WTC11 (cell line): ENCODE results near the gene CHID1. TPM values are rescaled to one million over a fixed set of nuclear protein-coding genes. Genes with fewer than 3 reads are reported as not detected.

Experiments
- ELF4 ChIP-seq: sonication (generic); formaldehyde crosslinking; IDR thresholded peaks from 2 replicates; pipeline ENCODE4 v1.8.1; 2022; ENCODE audit warnings: low read depth, mild to moderate bottlenecking, moderate library complexity, missing genetic modification reagents
- GABPB1 ChIP-seq: sonication (generic); formaldehyde crosslinking; IDR thresholded peaks from 2 replicates; pipeline ENCODE4 v1.8.1; 2023; ENCODE audit warnings: mild to moderate bottlenecking, missing genetic modification reagents
- GTF2I ChIP-seq: fragments of 250-450 bp; sonication (Bioruptor Pico); conservative IDR thresholded peaks from 2 replicates; pipeline ENCODE4 v1.4.0; 2021; ENCODE audit warnings: mild to moderate bottlenecking
- IRF2 ChIP-seq: sonication (generic); formaldehyde crosslinking; IDR thresholded peaks from 2 replicates; pipeline ENCODE4 v1.8.0; 2022; ENCODE audit warnings: low read depth, missing genetic modification reagents, borderline replicate concordance
- KAT7 ChIP-seq: sonication (generic); formaldehyde crosslinking; IDR thresholded peaks from 2 replicates; pipeline ENCODE4 v1.8.1; 2023; ENCODE audit warnings: missing genetic modification reagents, mild to moderate bottlenecking, borderline replicate concordance
- NFATC4 ChIP-seq: fragments of 250-450 bp; sonication (Bioruptor Pico); IDR thresholded peaks from 2 replicates; pipeline ENCODE4 v1.9.0; 2021; ENCODE audit warnings: mild to moderate bottlenecking
- NR3C1 ChIP-seq: sonication (generic); formaldehyde crosslinking; conservative IDR thresholded peaks from 2 replicates; pipeline ENCODE4 v1.8.1; 2023; ENCODE audit warnings: low read depth, mild to moderate bottlenecking, missing genetic modification reagents
- TP53 ChIP-seq: sonication (generic); formaldehyde crosslinking; IDR thresholded peaks from 2 replicates; pipeline ENCODE4 v1.8.1; 2023; ENCODE audit warnings: mild to moderate bottlenecking, missing genetic modification reagents
- ZNF317 ChIP-seq: sonication (generic); formaldehyde crosslinking; IDR thresholded peaks from 2 replicates; pipeline ENCODE4 v1.8.1; 2023; ENCODE audit warnings: low read depth, mild to moderate bottlenecking, moderate library complexity, missing genetic modification reagents, borderline replicate concordance
- total RNA-seq: library from RNA; stranded (reverse); gene quantifications from 3 replicates; pipeline ENCODE4 v1.2.3, GENCODE V29; 2021
- TF ChIP-seq, protein P1 (sequence below): sonication (generic); formaldehyde crosslinking; IDR thresholded peaks from 2 replicates; pipeline ENCODE4 v1.8.1; 2023; ENCODE audit warnings: mild to moderate bottlenecking, missing genetic modification reagents
- TF ChIP-seq, protein P2 (sequence below): sonication (generic); formaldehyde crosslinking; IDR thresholded peaks from 2 replicates; pipeline ENCODE4 v1.8.1; 2023; ENCODE audit warnings: mild to moderate bottlenecking, moderate library complexity, missing genetic modification reagents
- TF ChIP-seq, protein P3 (sequence below): sonication (generic); formaldehyde crosslinking; IDR thresholded peaks from 2 replicates; pipeline ENCODE4 v1.8.1; 2022; ENCODE audit warnings: low read depth, missing genetic modification reagents, borderline replicate concordance
- TF ChIP-seq, protein P4 (sequence below): sonication (generic); formaldehyde crosslinking; IDR thresholded peaks from 2 replicates; pipeline ENCODE4 v1.8.0; 2023; ENCODE audit warnings: mild to moderate bottlenecking, missing genetic modification reagents
- TF ChIP-seq, protein P5 (sequence below): fragments of 250-450 bp; sonication (Bioruptor Pico); IDR thresholded peaks from 2 replicates; pipeline ENCODE4 v1.9.0; 2021; ENCODE audit warnings: mild to moderate bottlenecking
- TF ChIP-seq, protein P6 (sequence below): sonication (generic); formaldehyde crosslinking; IDR thresholded peaks from 2 replicates; pipeline ENCODE4 v1.8.0; 2022; ENCODE audit warnings: mild to moderate bottlenecking, missing genetic modification reagents
- TF ChIP-seq, protein P7 (sequence below): fragments of 250-450 bp; sonication (Bioruptor Pico); IDR thresholded peaks from 2 replicates; pipeline ENCODE4 v2.1.2; 2022; ENCODE audit warnings: mild to moderate bottlenecking, moderate library complexity
- TF ChIP-seq, protein P8 (sequence below): fragments of 200-600 bp; IDR thresholded peaks from 2 replicates; pipeline ENCODE4 v1.8.0; 2022; ENCODE audit warnings: antibody characterized with exemption
- TF ChIP-seq, protein P9 (sequence below): sonication (generic); formaldehyde crosslinking; IDR thresholded peaks from 2 replicates; pipeline ENCODE4 v1.8.1; 2022; ENCODE audit warnings: low read depth, mild to moderate bottlenecking, moderate library complexity, missing genetic modification reagents, borderline replicate concordance

CHID1 gene
- total RNA-seq, 1 experiment from 2014 or later: 92.8 TPM

DNA sequence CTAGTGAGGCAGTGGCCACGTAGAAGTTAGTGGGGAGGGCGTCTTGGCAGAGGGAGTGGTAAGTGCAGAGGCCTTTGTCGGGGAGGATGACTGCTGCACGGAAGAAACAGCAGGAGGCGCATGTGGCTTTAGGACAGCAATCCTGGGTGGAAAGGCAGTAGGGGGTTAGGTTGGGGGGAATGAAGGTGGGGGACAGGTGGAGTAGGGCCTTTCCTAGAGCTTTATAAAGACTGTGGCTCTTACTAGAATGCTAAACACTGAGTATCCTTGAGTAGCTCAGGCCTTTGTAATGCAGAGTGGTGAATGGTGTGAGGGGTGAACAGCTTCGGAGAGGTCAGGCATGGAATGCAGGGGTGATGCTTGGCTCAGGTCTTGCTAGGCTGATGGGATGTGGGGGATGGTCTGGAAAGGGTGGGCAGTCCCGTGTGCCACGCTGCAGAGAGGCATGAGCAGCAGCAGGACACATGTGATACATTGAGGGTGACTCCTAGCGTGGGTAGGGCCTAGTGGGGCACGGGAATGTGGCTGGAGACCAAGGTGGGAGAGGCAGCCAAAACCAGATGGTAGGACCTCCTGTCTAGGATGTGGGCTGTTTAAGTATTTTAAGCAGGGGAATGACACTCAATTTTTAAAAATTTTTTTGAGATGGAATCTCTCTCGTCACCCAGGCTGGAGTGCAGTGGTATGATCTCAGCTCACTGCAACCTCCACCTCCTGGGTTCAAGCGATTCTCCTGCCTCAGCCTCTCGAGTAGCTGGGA lies 34.3 kb upstream of the CHID1 start (continued):
- TF ChIP-seq, protein P1, sequence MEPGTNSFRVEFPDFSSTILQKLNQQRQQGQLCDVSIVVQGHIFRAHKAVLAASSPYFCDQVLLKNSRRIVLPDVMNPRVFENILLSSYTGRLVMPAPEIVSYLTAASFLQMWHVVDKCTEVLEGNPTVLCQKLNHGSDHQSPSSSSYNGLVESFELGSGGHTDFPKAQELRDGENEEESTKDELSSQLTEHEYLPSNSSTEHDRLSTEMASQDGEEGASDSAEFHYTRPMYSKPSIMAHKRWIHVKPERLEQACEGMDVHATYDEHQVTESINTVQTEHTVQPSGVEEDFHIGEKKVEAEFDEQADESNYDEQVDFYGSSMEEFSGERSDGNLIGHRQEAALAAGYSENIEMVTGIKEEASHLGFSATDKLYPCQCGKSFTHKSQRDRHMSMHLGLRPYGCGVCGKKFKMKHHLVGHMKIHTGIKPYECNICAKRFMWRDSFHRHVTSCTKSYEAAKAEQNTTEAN (CRISPR knock-in tag): no peak
- TF ChIP-seq GTF2I (no peak), IRF2 (no peak), GABPB1 (CRISPR knock-in tag) (no peak), NFATC4 (CRISPR knock-in tag) (no peak), KAT7 (CRISPR knock-in tag) (no peak), ZNF317 (CRISPR knock-in tag) (no peak), TP53 (CRISPR knock-in tag) (no peak; the same call in 1 of the 2 replicates), ELF4 (CRISPR knock-in tag) (no peak), NR3C1 (CRISPR knock-in tag) (no peak)
- TF ChIP-seq, protein P2, sequence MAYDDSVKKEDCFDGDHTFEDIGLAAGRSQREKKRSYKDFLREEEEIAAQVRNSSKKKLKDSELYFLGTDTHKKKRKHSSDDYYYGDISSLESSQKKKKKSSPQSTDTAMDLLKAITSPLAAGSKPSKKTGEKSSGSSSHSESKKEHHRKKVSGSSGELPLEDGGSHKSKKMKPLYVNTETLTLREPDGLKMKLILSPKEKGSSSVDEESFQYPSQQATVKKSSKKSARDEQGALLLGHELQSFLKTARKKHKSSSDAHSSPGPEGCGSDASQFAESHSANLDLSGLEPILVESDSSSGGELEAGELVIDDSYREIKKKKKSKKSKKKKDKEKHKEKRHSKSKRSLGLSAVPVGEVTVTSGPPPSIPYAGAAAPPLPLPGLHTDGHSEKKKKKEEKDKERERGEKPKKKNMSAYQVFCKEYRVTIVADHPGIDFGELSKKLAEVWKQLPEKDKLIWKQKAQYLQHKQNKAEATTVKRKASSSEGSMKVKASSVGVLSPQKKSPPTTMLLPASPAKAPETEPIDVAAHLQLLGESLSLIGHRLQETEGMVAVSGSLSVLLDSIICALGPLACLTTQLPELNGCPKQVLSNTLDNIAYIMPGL (CRISPR knock-in tag): no peak
- TF ChIP-seq, protein P3, sequence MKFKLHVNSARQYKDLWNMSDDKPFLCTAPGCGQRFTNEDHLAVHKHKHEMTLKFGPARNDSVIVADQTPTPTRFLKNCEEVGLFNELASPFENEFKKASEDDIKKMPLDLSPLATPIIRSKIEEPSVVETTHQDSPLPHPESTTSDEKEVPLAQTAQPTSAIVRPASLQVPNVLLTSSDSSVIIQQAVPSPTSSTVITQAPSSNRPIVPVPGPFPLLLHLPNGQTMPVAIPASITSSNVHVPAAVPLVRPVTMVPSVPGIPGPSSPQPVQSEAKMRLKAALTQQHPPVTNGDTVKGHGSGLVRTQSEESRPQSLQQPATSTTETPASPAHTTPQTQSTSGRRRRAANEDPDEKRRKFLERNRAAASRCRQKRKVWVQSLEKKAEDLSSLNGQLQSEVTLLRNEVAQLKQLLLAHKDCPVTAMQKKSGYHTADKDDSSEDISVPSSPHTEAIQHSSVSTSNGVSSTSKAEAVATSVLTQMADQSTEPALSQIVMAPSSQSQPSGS (CRISPR knock-in tag): no peak
- TF ChIP-seq, protein P4, sequence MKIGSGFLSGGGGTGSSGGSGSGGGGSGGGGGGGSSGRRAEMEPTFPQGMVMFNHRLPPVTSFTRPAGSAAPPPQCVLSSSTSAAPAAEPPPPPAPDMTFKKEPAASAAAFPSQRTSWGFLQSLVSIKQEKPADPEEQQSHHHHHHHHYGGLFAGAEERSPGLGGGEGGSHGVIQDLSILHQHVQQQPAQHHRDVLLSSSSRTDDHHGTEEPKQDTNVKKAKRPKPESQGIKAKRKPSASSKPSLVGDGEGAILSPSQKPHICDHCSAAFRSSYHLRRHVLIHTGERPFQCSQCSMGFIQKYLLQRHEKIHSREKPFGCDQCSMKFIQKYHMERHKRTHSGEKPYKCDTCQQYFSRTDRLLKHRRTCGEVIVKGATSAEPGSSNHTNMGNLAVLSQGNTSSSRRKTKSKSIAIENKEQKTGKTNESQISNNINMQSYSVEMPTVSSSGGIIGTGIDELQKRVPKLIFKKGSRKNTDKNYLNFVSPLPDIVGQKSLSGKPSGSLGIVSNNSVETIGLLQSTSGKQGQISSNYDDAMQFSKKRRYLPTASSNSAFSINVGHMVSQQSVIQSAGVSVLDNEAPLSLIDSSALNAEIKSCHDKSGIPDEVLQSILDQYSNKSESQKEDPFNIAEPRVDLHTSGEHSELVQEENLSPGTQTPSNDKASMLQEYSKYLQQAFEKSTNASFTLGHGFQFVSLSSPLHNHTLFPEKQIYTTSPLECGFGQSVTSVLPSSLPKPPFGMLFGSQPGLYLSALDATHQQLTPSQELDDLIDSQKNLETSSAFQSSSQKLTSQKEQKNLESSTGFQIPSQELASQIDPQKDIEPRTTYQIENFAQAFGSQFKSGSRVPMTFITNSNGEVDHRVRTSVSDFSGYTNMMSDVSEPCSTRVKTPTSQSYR (CRISPR knock-in tag): peak; percentile 94
- TF ChIP-seq, protein P5, sequence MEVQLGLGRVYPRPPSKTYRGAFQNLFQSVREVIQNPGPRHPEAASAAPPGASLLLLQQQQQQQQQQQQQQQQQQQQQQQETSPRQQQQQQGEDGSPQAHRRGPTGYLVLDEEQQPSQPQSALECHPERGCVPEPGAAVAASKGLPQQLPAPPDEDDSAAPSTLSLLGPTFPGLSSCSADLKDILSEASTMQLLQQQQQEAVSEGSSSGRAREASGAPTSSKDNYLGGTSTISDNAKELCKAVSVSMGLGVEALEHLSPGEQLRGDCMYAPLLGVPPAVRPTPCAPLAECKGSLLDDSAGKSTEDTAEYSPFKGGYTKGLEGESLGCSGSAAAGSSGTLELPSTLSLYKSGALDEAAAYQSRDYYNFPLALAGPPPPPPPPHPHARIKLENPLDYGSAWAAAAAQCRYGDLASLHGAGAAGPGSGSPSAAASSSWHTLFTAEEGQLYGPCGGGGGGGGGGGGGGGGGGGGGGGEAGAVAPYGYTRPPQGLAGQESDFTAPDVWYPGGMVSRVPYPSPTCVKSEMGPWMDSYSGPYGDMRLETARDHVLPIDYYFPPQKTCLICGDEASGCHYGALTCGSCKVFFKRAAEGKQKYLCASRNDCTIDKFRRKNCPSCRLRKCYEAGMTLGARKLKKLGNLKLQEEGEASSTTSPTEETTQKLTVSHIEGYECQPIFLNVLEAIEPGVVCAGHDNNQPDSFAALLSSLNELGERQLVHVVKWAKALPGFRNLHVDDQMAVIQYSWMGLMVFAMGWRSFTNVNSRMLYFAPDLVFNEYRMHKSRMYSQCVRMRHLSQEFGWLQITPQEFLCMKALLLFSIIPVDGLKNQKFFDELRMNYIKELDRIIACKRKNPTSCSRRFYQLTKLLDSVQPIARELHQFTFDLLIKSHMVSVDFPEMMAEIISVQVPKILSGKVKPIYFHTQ (CRISPR knock-in tag): no peak
- TF ChIP-seq, protein P6, sequence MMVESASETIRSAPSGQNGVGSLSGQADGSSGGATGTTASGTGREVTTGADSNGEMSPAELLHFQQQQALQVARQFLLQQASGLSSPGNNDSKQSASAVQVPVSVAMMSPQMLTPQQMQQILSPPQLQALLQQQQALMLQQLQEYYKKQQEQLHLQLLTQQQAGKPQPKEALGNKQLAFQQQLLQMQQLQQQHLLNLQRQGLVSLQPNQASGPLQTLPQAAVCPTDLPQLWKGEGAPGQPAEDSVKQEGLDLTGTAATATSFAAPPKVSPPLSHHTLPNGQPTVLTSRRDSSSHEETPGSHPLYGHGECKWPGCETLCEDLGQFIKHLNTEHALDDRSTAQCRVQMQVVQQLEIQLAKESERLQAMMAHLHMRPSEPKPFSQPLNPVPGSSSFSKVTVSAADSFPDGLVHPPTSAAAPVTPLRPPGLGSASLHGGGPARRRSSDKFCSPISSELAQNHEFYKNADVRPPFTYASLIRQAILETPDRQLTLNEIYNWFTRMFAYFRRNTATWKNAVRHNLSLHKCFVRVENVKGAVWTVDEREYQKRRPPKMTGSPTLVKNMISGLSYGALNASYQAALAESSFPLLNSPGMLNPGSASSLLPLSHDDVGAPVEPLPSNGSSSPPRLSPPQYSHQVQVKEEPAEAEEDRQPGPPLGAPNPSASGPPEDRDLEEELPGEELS (CRISPR knock-in tag): peak; percentile 88; the same call in 1 of the 2 replicates
- TF ChIP-seq, protein P7, sequence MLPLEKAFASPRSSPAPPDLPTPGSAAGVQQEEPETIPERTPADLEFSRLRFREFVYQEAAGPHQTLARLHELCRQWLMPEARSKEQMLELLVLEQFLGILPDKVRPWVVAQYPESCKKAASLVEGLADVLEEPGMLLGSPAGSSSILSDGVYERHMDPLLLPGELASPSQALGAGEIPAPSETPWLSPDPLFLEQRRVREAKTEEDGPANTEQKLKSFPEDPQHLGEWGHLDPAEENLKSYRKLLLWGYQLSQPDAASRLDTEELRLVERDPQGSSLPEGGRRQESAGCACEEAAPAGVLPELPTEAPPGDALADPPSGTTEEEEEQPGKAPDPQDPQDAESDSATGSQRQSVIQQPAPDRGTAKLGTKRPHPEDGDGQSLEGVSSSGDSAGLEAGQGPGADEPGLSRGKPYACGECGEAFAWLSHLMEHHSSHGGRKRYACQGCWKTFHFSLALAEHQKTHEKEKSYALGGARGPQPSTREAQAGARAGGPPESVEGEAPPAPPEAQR (CRISPR knock-in tag): no peak
- TF ChIP-seq, protein P8, sequence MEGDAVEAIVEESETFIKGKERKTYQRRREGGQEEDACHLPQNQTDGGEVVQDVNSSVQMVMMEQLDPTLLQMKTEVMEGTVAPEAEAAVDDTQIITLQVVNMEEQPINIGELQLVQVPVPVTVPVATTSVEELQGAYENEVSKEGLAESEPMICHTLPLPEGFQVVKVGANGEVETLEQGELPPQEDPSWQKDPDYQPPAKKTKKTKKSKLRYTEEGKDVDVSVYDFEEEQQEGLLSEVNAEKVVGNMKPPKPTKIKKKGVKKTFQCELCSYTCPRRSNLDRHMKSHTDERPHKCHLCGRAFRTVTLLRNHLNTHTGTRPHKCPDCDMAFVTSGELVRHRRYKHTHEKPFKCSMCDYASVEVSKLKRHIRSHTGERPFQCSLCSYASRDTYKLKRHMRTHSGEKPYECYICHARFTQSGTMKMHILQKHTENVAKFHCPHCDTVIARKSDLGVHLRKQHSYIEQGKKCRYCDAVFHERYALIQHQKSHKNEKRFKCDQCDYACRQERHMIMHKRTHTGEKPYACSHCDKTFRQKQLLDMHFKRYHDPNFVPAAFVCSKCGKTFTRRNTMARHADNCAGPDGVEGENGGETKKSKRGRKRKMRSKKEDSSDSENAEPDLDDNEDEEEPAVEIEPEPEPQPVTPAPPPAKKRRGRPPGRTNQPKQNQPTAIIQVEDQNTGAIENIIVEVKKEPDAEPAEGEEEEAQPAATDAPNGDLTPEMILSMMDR: no peak
- TF ChIP-seq, protein P9, sequence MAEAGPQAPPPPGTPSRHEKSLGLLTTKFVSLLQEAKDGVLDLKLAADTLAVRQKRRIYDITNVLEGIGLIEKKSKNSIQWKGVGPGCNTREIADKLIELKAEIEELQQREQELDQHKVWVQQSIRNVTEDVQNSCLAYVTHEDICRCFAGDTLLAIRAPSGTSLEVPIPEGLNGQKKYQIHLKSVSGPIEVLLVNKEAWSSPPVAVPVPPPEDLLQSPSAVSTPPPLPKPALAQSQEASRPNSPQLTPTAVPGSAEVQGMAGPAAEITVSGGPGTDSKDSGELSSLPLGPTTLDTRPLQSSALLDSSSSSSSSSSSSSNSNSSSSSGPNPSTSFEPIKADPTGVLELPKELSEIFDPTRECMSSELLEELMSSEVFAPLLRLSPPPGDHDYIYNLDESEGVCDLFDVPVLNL (CRISPR knock-in tag): no peak
